Measurements from ENCODE around the gene TMCO1. TPM values are rescaled to one million over a fixed set of nuclear protein-coding genes. Genes with fewer than 3 reads are reported as not detected.

The TMCO1 gene
- total and polyA plus RNA-seq, 2 of the 13 experiments (the other 11 are each of a cell fraction or from before 2014, with no cell fraction given), result 106 to 119 TPM

DNA sequence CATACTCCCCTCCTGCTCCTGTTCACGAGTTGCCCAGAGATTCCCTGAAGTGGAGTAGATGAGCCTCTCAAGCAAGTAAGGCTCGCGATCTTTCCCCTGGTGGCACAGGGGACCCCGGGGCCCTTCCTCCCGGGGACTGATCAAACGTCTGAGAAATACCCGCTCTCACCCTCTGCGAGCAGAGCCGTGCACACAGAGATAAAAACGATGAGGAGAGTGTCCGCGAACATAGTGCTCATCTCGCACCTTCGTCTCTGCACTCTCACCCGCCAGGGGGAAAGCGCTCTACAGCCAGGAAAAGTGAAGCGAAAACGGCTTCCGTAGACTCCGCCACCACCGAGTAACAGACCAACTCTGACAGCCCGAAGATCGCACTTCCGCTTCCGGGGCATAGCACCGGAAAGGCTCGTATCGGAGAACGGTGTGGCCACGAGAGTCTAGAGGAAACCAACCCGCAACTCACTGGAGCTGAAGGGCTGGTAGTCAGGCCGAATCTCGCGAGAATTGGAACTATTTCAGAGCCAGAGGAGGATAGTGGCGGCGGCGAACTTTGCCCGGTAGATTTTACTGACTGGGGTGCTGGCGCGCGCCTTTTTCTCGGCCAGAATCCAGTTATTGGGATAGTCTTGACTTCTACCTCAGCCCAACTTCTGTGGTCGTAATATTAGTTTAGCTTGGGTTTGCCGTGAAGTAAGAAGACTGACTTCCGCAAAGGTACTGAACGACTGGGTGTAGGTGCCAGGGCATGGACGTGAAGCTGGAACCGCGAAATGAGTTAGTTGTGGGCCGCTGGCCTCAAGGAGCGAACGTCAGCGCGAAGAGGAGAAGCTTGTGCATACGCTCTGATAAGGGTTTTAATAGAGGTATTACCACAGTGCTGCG, at the start of gene TMCO1 (continued):
- TF ChIP-seq HINFP (CRISPR knock-in tag; IDR thresholded peaks at IDR 0.05; ENCODE audit: low read depth) (no peak), NR0B2 (CRISPR knock-in tag; IDR thresholded peaks at IDR 0.05) (no peak), HOXD1 (CRISPR knock-in tag; IDR thresholded peaks at IDR 0.05) (no peak; the same call in 1 of the 2 replicates), JUND (CRISPR knock-in tag; IDR thresholded peaks at IDR 0.05) (no peak), ZBTB46 (CRISPR knock-in tag; IDR thresholded peaks at IDR 0.05; ENCODE audit: borderline replicate concordance) (no peak), GTF2F1 (IDR thresholded peaks at IDR 0.05; ENCODE audit: low read length) (no peak), POLR2AphosphoS2 (IDR thresholded peaks at IDR 0.05; ENCODE audit: low read depth, low read length) (no peak), FUBP1 (CRISPR knock-in tag; IDR thresholded peaks at IDR 0.05; ENCODE audit: borderline replicate concordance) (no peak), SRF (IDR thresholded peaks at IDR 0.05; ENCODE audit: low read depth, low read length) (no peak), TARDBP (CRISPR knock-in tag; IDR thresholded peaks at IDR 0.05) (peak; percentile 68; the same call in 1 of the 2 replicates), ZNF563 (CRISPR knock-in tag; IDR thresholded peaks at IDR 0.05) (no peak; the same call in 1 of the 2 replicates), HDAC2 (CRISPR knock-in tag; IDR thresholded peaks at IDR 0.05) (peak; percentile 46; the same call in 1 of the 2 replicates), NFE2L2 (IDR thresholded peaks at IDR 0.05; ENCODE audit: low read length) (no peak), TGIF2 (CRISPR knock-in tag; IDR thresholded peaks at IDR 0.05) (peak; percentile 86), HCFC1 (IDR thresholded peaks at IDR 0.05; ENCODE audit: low read depth, low read length) (peak; percentile 72), ZNF17 (CRISPR knock-in tag; IDR thresholded peaks at IDR 0.05) (no peak)
- TF ChIP-seq, protein P1, sequence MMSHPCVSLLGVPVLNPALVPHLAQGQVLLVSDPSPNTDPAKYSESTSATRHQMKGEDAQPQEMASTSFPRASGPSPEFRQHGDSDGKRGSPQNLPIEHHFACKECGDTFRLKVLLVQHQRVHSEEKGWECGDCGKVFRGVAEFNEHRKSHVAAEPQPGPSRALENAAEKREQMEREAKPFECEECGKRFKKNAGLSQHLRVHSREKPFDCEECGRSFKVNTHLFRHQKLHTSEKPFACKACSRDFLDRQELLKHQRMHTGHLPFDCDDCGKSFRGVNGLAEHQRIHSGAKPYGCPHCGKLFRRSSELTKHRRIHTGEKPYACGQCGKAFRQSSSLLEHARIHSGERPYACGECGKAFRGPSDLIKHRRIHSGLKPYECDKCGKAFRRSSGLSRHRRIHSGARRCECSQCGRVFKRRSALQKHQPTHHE (CRISPR knock-in tag; IDR thresholded peaks at IDR 0.05; ENCODE audit: borderline replicate concordance), result peak; percentile 16; the same call in 1 of the 2 replicates
- TF ChIP-seq, protein P2, sequence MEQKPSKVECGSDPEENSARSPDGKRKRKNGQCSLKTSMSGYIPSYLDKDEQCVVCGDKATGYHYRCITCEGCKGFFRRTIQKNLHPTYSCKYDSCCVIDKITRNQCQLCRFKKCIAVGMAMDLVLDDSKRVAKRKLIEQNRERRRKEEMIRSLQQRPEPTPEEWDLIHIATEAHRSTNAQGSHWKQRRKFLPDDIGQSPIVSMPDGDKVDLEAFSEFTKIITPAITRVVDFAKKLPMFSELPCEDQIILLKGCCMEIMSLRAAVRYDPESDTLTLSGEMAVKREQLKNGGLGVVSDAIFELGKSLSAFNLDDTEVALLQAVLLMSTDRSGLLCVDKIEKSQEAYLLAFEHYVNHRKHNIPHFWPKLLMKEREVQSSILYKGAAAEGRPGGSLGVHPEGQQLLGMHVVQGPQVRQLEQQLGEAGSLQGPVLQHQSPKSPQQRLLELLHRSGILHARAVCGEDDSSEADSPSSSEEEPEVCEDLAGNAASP (CRISPR knock-in tag; IDR thresholded peaks at IDR 0.05; ENCODE audit: borderline replicate concordance), result peak; percentile 2; the same call in 1 of the 2 replicates
- TF ChIP-seq, protein P3, sequence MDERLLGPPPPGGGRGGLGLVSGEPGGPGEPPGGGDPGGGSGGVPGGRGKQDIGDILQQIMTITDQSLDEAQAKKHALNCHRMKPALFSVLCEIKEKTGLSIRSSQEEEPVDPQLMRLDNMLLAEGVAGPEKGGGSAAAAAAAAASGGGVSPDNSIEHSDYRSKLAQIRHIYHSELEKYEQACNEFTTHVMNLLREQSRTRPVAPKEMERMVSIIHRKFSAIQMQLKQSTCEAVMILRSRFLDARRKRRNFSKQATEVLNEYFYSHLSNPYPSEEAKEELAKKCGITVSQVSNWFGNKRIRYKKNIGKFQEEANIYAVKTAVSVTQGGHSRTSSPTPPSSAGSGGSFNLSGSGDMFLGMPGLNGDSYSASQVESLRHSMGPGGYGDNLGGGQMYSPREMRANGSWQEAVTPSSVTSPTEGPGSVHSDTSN (CRISPR knock-in tag; IDR thresholded peaks at IDR 0.05), result no peak; the same call in 1 of the 2 replicates

Data from HepG2 (cell line).